Chondrocyte (in vitro differentiated cells): Measurements from ENCODE around the gene CNDP1. TPM values are rescaled to one million over a fixed set of nuclear protein-coding genes. Genes with fewer than 3 reads are reported as not detected.

Experiments used
- DNase-seq: peaks from one replicate; pipeline ENCODE4 v3.0.0; 2021; ENCODE audit warnings: mixed read lengths, low spot score
- H3K27ac Mint-ChIP-seq: one replicate; pipeline ENCODE4 v1.8.0; 2021; ENCODE audit warnings: mild to moderate bottlenecking, moderate library complexity, mixed read lengths; ENCODE audit not compliant: unreplicated experiment
- H3K27me3 Mint-ChIP-seq: 2 replicates; pipeline ENCODE4 v1.8.0; 2021; ENCODE audit warnings: low read depth, mixed read lengths
- H3K36me3 Mint-ChIP-seq: 2 replicates; pipeline ENCODE4 v1.8.0; 2021; ENCODE audit warnings: low read depth, mixed read lengths
- H3K4me1 Mint-ChIP-seq: 2 replicates; pipeline ENCODE4 v1.8.0; 2021; ENCODE audit warnings: low read depth, mild to moderate bottlenecking, mixed read lengths
- H3K4me3 Mint-ChIP-seq: one replicate; pipeline ENCODE4 v1.8.0; 2021; ENCODE audit warnings: mild to moderate bottlenecking, moderate library complexity, mixed read lengths; ENCODE audit not compliant: unreplicated experiment
- H3K9me3 Mint-ChIP-seq: 2 replicates; pipeline ENCODE4 v1.8.0; 2021; ENCODE audit warnings: low read depth, mixed read lengths
- total RNA-seq: library from RNA; stranded (reverse); gene quantifications from 3 replicates; pipeline ENCODE4 v1.2.1, GENCODE V29; 2021
- TF ChIP-seq, protein P1 (sequence below): fragments of 200-600 bp; sonication (generic); IDR thresholded peaks from 2 replicates; pipeline ENCODE4 v1.5.0; 2021; ENCODE audit warnings: antibody characterized with exemption, mild to moderate bottlenecking, moderate library complexity

CNDP1 gene
- total RNA-seq, 1 donor from 2014 or later: 0.22 TPM

DNA sequence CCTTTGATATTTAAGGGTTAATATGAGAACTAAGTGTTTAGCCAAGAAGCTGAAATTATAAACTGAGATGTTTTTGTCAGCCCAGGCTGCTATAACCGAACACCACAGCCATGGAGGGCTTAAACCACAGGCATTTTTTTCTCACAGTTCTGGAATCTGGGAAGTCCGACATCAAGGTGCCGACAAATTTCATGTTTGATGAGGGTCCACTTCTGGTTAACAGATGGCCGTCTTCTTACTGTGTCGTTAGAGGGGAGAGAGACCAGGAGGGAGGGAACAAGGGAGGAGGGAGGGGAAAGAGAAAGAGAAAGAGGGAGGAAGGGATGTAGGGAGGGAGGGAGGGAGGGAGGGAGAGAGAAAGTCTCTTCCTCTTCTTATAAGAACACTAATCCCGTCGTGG lies 44.6 kb upstream of the CNDP1 start:
- DNase-seq: no peak
- peak overlapping the region; percentile 86 for H3K27ac Mint-ChIP-seq
- H3K4me1 Mint-ChIP-seq: peaks cover 23% of the 10 kb centered on the region
- H3K4me3 Mint-ChIP-seq: peak overlapping the region; percentile 67
- TF ChIP-seq, protein P1, sequence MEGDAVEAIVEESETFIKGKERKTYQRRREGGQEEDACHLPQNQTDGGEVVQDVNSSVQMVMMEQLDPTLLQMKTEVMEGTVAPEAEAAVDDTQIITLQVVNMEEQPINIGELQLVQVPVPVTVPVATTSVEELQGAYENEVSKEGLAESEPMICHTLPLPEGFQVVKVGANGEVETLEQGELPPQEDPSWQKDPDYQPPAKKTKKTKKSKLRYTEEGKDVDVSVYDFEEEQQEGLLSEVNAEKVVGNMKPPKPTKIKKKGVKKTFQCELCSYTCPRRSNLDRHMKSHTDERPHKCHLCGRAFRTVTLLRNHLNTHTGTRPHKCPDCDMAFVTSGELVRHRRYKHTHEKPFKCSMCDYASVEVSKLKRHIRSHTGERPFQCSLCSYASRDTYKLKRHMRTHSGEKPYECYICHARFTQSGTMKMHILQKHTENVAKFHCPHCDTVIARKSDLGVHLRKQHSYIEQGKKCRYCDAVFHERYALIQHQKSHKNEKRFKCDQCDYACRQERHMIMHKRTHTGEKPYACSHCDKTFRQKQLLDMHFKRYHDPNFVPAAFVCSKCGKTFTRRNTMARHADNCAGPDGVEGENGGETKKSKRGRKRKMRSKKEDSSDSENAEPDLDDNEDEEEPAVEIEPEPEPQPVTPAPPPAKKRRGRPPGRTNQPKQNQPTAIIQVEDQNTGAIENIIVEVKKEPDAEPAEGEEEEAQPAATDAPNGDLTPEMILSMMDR: no peak
- H3K36me3 Mint-ChIP-seq: peaks cover 1% of the 10 kb centered on the region
- H3K27me3 Mint-ChIP-seq: peaks cover 4% of the 10 kb centered on the region
- H3K9me3 Mint-ChIP-seq: no peaks in the 10 kb centered on the region

GRCh38 chr18:74492259-74492658 lies 42.0 kb upstream of the CNDP1 start:
- Mint-ChIP-seq H3K4me1 (peaks cover 17% of the 10 kb centered on the region), H3K36me3 (peaks cover 1% of the 10 kb centered on the region), H3K9me3 (no peaks in the 10 kb centered on the region), H3K4me3 (no peak overlapping the region), H3K27me3 (peaks cover 2% of the 10 kb centered on the region), H3K27ac (no peak overlapping the region)
- no peak for DNase-seq
- TF ChIP-seq, protein P1: no peak

GRCh38 chr18:74493689-74494088 lies 40.6 kb upstream of the CNDP1 start:
- Mint-ChIP-seq H3K4me3 (no peak overlapping the region), H3K36me3 (peaks cover 1% of the 10 kb centered on the region), H3K9me3 (no peaks in the 10 kb centered on the region), H3K27ac (no peak overlapping the region), H3K4me1 (peaks cover 24% of the 10 kb centered on the region), H3K27me3 (peaks cover 2% of the 10 kb centered on the region)
- DNase-seq: no peak
- TF ChIP-seq, protein P1: peak; percentile 79

DNA sequence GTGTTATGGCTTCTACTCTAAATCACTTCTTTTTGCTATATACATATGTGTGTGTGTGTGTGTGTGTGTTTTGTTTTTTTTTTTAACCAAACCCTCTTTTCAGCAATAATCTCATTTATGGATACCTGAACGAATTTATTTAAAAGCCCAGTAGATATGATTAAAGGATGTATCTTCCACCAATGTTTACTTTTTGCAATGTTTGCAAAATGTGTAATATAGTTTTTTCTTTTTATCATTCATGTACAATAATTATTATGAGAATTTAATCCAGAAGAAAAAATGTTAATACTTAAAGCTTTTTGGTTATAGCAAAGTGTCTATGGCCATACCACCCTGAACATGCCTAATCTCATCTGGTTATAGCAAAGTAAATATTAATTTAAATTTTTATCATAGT lies 39.8 kb upstream of the CNDP1 start:
- no peak for DNase-seq
- Mint-ChIP-seq H3K4me1 (peaks cover 28% of the 10 kb centered on the region), H3K36me3 (peaks cover 1% of the 10 kb centered on the region), H3K27ac (no peak overlapping the region), H3K9me3 (no peaks in the 10 kb centered on the region), H3K27me3 (peaks cover 2% of the 10 kb centered on the region), H3K4me3 (no peak overlapping the region)
- TF ChIP-seq, protein P1: no peak

DNA sequence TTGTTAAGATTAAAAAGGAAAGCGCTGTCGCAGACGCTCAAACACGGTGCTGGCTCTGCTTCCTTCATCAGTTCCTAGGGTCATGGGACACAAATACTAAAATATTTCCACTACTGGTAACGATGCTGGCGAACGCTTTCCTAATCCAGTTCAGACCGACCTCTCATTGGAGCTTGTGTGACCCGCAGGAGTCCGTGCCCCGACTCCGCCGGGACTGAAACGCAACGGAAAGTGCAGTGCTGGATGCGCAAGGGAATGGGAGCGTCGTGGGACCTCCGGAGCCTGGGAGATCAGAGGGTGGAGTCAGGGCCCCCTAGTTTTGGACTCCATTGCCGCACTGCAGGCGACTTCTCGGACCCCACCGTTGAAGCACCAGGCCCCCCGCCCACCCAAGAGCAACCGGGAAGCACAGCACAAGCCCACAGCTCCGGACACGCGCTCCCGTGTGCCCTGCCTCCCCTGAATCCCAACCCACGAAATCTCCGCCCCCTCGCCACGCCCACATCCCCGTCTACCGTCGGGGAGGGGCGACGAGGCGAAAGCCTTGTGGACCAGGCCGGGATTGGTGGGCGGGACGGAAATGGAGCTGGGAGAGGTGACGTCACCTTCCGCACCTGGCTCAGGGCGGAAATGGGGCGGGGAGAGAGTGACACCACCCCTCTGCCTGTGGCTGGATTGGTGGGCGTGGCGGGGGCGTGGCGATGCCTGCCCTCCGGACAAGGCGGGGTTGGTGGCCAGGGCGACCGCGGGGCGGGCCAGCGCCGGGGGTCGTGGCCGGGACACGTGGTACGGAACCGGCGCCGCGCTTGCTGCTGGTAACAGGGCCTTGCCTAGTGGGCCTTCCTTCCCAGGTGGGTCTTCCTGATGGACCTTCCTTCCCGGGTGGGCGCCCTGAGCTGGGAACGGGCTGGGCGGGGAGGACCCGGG lies 38.5 kb upstream of the CNDP1 start, which contains the start of gene CNDP2:
TSS of gene CNDP2 (plus strand) at position 783 of the 927 bp plus-strand sequence. CDS start 3,611 bp downstream, outside the sequence.
- peak; percentile 99 for DNase-seq

More for the DNA sequence above, 38.5 kb upstream of the CNDP1 start, which contains the start of gene CNDP2:
- H3K36me3 Mint-ChIP-seq: peaks cover 4% of the 10 kb centered on the region
- peaks cover 28% of the 10 kb centered on the region for H3K4me1 Mint-ChIP-seq
- peak within 1 kb of the TSS; percentile 97 for H3K27ac Mint-ChIP-seq
- H3K4me3 Mint-ChIP-seq: peak within 1 kb of the TSS; percentile 92
- TF ChIP-seq, protein P1: no peak
- H3K9me3 Mint-ChIP-seq: no peaks in the 10 kb centered on the region
- peaks cover 2% of the 10 kb centered on the region for H3K27me3 Mint-ChIP-seq
